Lower lobe of right lung (tissue), 2 donors: Measurements from ENCODE around the gene CRKL. TPM values are rescaled to one million over a fixed set of nuclear protein-coding genes. Genes with fewer than 3 reads are reported as not detected.

Source experiments
- ATAC-seq, 2 donors: fragments of 200-7000 bp; cut with Tn5 transposase; one replicate each; pipeline ENCODE4 v1.9.1; 2020 to 2022; ENCODE audit warnings: mild to moderate bottlenecking in 2 of 2, moderate library complexity in 2 of 2
- DNase-seq: peaks from one replicate; pipeline ENCODE4 v3.0.0-alpha.2; 2020
- H3K27ac ChIP-seq: fragments of 200-600 bp; one replicate; pipeline ENCODE4 v1.8.0; 2022
- H3K27me3 ChIP-seq: fragments of 200-600 bp; one replicate; pipeline ENCODE4 v1.8.0; 2022; ENCODE audit warnings: low read depth
- H3K36me3 ChIP-seq: fragments of 200-600 bp; one replicate; pipeline ENCODE4 v1.8.0; 2022; ENCODE audit warnings: mild to moderate bottlenecking
- H3K4me1 ChIP-seq: fragments of 200-600 bp; one replicate; pipeline ENCODE4 v1.8.0; 2022
- H3K4me3 ChIP-seq: fragments of 200-600 bp; one replicate; pipeline ENCODE4 v1.8.0; 2022; ENCODE audit warnings: mild to moderate bottlenecking
- H3K9me3 ChIP-seq: fragments of 200-600 bp; one replicate; pipeline ENCODE4 v1.8.0; 2022
- intact Hi-C: fragments of 100-400 bp; cut with DNase I; formaldehyde crosslinking; loops from one replicate; pipeline ENCODE4 v1.11.0; 2022
- total RNA-seq: library from RNA; stranded (reverse); fragmentation: NEBNext Ultra II Directional; extraction: Animal tissue kit (Norgen Biotek cat#: 25700); gene quantifications from one replicate; pipeline ENCODE4 v1.2.1, GENCODE V29; 2021
- TF ChIP-seq, protein P1 (sequence below): fragments of 200-600 bp; IDR thresholded peaks from one replicate; pipeline ENCODE4 v1.8.0; 2022; ENCODE audit warnings: antibody characterized with exemption, mild to moderate bottlenecking
- donor health status: DM: no; HTN: yes; CAD: no; lungs with severe emphysema.

Gene CRKL
- total RNA-seq, 1 donor from 2014 or later, result 53.5 TPM

- intact Hi-C loops, result no loop called here
- Histone ChIP-seq H3K9me3 (no peaks in the 10 kb centered on the region), H3K4me3 (peak overlapping the region; percentile 83), H3K4me1 (peaks cover 19% of the 10 kb centered on the region), H3K36me3 (peaks cover 17% of the 10 kb centered on the region), H3K27ac (peak overlapping the region; percentile 72), H3K27me3 (no peaks in the 10 kb centered on the region)
- DNase-seq (peak; percentile 67), ATAC-seq (peak; percentile 72 to 76)
- TF ChIP-seq, protein P1, sequence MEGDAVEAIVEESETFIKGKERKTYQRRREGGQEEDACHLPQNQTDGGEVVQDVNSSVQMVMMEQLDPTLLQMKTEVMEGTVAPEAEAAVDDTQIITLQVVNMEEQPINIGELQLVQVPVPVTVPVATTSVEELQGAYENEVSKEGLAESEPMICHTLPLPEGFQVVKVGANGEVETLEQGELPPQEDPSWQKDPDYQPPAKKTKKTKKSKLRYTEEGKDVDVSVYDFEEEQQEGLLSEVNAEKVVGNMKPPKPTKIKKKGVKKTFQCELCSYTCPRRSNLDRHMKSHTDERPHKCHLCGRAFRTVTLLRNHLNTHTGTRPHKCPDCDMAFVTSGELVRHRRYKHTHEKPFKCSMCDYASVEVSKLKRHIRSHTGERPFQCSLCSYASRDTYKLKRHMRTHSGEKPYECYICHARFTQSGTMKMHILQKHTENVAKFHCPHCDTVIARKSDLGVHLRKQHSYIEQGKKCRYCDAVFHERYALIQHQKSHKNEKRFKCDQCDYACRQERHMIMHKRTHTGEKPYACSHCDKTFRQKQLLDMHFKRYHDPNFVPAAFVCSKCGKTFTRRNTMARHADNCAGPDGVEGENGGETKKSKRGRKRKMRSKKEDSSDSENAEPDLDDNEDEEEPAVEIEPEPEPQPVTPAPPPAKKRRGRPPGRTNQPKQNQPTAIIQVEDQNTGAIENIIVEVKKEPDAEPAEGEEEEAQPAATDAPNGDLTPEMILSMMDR, result no peak
These were observed 40.0 kb downstream of the CRKL start for GRCh38 chr22:20957102-20957682.

- intact Hi-C loops, result no loop called here
- DNase-seq (peak; percentile 69), ATAC-seq (peak; percentile 83 to 84)
- Histone ChIP-seq H3K4me1 (peaks cover 16% of the 10 kb centered on the region), H3K9me3 (no peaks in the 10 kb centered on the region), H3K27me3 (no peaks in the 10 kb centered on the region), H3K4me3 (peak overlapping the region; percentile 83), H3K27ac (peak overlapping the region; percentile 72), H3K36me3 (peaks cover 11% of the 10 kb centered on the region)
- TF ChIP-seq, protein P1, result no peak
These were observed 40.6 kb downstream of the CRKL start for GRCh38 chr22:20957683-20958431.

DNA sequence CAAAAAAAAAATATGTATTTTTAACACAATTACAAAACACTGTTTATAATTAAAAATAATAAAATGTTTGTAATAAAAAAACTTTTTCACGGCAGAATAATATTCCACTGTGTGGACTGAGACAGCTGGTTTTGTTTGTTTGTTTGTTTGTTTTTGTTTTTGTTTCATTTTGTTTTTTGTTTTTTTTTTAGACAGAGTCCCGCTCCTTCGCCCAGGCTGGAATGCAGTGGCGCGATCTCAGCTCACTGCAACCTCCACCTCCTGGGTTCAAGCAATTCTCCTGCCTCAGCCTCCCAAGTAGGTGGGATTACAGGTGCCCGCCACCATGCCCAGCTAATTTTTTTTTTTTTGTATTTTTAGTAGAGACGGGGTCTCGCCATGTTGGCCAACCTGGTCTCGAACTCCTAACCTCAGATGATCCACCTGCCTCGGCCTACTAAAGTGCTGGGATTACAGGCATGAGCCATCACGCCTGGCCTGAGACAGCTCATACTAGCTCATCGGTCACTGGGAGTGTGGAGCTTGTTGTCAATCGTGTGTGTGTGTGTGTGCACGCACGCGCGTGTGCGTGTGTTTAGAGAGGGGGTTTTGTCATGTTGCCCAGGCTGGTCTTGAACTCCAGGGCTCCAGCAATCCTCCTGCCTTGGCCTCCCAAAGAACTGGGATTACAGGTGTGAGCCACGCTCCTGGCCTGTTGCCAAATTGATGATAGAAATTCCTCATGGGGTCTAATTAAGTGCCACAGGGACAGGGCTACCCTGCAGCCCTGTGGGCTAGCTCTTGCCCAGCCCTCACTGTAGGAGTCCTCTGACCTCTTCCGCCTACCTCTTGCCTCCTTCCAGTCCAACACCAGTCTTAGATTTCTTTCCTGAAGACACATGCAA, 42.6 kb downstream of the CRKL start:
- Histone ChIP-seq H3K27ac (no peak overlapping the region), H3K9me3 (no peaks in the 10 kb centered on the region), H3K36me3 (no peaks in the 10 kb centered on the region), H3K4me3 (no peak overlapping the region), H3K4me1 (peaks cover 23% of the 10 kb centered on the region), H3K27me3 (peaks cover 16% of the 10 kb centered on the region)
- intact Hi-C loops, result no loop called here
- DNase-seq, result no peak
- TF ChIP-seq, protein P1, result no peak
- no peak for ATAC-seq

DNA sequence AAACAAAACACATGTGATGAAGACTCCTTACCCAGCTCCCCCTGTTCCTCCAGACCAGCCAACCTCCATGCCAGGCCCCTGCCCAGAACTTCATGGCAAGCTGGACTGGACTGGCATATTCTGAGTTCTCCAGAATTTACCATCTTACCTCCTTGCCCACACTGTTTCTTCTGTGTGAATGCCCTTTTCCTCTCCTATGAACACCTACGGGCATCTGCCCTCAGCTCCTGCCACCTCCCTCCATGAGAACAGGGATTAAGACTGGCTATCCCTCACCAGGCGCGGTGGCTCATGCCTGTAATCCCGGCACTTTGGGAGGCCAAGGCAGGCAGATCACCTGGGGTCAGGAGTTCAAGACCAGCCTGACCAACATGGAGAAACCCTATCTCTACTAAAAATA, 43.4 kb downstream of the CRKL start:
- no peak for ATAC-seq
- peaks cover 23% of the 10 kb centered on the region for H3K4me1 ChIP-seq
- H3K9me3 ChIP-seq, result no peaks in the 10 kb centered on the region
- H3K4me3 ChIP-seq, result no peak overlapping the region
- no peak overlapping the region for H3K27ac ChIP-seq
- intact Hi-C loops, result no loop called here
- TF ChIP-seq, protein P1, result no peak
- DNase-seq, result no peak
- H3K36me3 ChIP-seq, result no peaks in the 10 kb centered on the region
- peaks cover 20% of the 10 kb centered on the region for H3K27me3 ChIP-seq

DNA sequence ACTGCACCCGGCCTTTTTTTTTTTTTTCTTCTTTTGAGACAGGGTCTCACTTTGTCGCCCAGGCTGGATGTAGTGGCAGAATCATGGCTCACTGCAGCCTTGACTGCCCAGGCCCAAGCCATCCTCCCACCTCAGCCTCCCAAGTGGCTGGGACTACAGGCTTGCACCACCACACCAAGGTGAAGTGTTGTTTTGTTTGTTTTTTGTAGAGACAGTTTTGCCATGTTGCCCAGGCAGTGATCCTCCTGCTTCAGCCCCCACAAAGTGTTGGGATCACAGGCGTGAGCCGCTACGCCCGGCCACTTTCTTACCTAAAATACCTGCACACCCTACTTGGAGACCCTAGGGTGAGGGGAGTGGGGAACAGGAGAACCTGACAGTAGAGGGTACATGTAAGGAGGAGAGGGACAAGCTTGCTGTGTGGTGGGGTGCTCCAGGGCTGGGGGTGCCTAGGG, 45.3 kb downstream of the CRKL start:
- TF ChIP-seq, protein P1, result no peak
- ATAC-seq, result no peak
- no peak overlapping the region for H3K4me3 ChIP-seq
- intact Hi-C loops, result no loop called here
- H3K9me3 ChIP-seq, result no peaks in the 10 kb centered on the region
- DNase-seq, result no peak
- no peaks in the 10 kb centered on the region for H3K36me3 ChIP-seq
- no peak overlapping the region for H3K27ac ChIP-seq
- H3K4me1 ChIP-seq, result peaks cover 16% of the 10 kb centered on the region
- peaks cover 22% of the 10 kb centered on the region for H3K27me3 ChIP-seq
